HG03442 (cell line): ENCODE measurements around the gene OTC.

Experiments
- ATAC-seq: cut with Tn5 transposase; IDR thresholded peaks from one replicate; pipeline ENCODE4 v1.9.1; 2021; ENCODE audit warnings: mild to moderate bottlenecking, moderate library complexity; ENCODE audit not compliant: unreplicated experiment

Gene OTC

DNA sequence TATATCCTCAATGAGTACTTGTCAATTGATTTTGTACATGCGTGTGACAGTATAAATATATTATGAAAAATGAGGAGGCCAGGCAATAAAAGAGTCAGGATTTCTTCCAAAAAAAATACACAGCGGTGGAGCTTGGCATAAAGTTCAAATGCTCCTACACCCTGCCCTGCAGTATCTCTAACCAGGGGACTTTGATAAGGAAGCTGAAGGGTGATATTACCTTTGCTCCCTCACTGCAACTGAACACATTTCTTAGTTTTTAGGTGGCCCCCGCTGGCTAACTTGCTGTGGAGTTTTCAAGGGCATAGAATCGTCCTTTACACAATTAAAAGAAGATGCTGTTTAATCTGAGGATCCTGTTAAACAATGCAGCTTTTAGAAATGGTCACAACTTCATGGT, at the start of gene OTC:
Gene OTC (plus strand): TSS at position 243 of the 400 bp plus-strand sequence. CDS start 93 bp downstream, at position 336.
- no peak for ATAC-seq

- ATAC-seq = no peak
Observed at GRCh38 chrX:38304010-38304409, 48.4 kb upstream of the OTC start.

DNA sequence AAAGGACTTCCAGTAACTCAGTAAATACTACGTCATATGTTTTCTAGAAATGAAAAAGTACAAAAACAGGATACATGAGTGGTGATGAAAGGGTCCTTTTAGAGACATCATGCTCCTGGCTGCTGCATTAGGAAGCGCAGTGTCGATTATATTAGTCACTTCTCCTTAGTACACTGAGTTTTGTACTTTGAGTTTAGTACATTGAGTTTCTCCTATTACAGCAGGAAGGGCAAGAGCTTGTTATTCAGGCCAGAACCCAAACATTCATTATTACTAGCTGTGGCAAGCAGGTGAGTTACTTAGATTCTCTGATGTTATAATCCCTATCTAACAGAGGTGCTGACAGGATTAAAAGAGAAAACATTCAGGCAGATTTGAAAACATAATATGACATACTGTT, 46.4 kb upstream of the OTC start:
- no peak for ATAC-seq

GRCh38 chrX:38311743-38312142, 40.7 kb upstream of the OTC start:
- ATAC-seq = no peak

GRCh38 chrX:38312436-38312835, 40.0 kb upstream of the OTC start:
- ATAC-seq = no peak

DNA sequence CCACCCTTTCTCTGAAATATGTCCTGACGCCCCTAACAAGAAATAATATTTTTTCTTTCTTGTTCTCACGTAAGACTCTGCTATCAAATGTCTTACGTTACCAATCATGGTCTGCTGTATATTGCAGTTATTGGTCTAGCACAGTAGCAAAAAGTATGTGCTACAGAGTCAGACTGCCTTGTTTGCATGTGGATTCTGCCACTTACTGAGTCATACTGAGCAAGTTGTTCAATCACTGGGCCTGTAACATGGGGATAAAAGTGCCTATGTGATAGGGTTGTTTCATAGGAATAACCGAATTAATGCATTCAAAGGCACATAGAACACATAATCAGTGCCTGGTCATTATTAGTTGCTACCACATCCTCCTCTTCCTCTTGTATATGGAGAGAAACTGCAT, 39.2 kb upstream of the OTC start:
- ATAC-seq = no peak

DNA sequence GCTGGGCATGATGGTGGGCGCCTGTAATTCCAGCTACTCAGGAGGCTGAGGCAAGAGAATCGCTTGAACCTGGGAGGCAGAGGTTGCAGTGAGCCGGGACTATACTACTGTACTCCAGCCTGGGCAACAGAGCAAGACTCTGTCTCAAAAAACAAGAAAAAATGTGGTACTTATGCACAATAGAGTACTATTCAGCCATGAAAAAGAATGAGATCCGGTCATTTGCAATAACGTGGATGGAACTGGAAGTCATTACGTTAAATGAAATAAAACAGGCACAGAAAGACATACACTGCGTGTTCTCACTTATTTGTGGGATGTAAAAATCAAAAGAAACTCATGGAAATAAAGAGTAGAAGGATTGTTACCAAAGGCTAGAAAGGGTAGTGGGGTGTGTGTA, 37.2 kb upstream of the OTC start:
- ATAC-seq = no peak

- ATAC-seq = no peak
Observed at GRCh38 chrX:38318196-38318595, 34.2 kb upstream of the OTC start.

DNA sequence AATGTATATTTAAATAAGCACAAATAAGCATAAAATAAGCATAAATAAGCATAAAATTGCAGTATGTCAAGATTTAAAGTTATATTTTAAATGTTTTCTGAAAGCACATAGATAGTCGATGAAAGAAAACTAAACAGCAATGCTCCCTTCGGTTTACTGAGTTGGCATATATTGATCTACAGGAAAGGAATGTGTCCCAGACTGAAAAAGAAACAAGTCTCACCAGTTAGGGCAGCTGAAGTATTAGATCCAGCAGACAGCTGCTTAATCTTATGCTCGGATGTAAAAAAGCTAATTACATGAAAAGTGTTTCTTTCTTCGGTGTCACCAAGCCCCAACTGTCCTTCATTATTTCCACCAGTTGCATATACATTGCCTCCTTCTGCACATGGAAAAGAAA, 33.8 kb upstream of the OTC start:
- no peak for ATAC-seq

GRCh38 chrX:38320819-38321218, 31.6 kb upstream of the OTC start:
- no peak for ATAC-seq

DNA sequence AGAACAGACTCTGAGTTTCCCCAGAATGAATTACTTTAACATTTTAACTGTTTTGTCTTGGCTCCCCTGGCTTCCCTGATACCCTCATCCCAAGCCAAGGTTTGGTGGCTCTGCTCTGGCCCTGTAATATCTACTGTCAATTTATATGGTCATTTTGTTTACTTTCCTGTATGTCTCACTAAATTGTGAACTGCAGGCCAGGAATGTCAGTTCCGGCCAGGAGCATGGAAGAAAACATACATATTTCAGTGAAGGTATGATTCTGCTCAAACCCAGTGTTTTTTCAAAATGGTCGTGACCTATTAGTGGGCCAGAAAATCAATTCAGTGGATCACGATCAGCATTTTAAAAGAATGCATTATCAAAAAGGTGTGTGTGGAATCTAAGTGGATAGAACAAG, 26.3 kb upstream of the OTC start:
- no peak for ATAC-seq

- peak; percentile 94 for ATAC-seq
Observed at GRCh38 chrX:38327007-38327774, 25.2 kb upstream of the OTC start, which contains the start of gene RPGR. Gene RPGR, minus strand, starts transcription at chrX:38327509. Its CDS starts 142 bp downstream, at chrX:38327367.

DNA sequence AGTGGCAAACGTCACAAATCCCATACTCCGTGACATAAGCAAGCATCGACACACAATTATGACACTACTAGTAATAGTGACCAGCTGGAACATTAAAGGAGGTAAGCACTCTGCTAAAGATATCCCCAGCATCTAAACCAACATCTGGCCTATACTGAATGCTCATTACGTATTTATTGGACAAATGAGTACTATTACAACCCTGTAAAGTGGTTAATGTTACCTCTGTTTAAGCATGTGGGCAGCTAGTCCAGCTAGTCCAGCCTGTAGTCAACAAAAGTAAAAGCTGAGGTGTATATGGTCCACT, 24.7 kb upstream of the OTC start:
- ATAC-seq = no peak

- peak; percentile 87 for ATAC-seq
Observed at GRCh38 chrX:38332505-38332904, 19.9 kb upstream of the OTC start.

- no peak for ATAC-seq
Observed at GRCh38 chrX:38335382-38335781, 17.0 kb upstream of the OTC start.

- no peak for ATAC-seq
Observed at GRCh38 chrX:38336538-38337240, 15.7 kb upstream of the OTC start.

GRCh38 chrX:38341442-38341841, 11.0 kb upstream of the OTC start:
- no peak for ATAC-seq

DNA sequence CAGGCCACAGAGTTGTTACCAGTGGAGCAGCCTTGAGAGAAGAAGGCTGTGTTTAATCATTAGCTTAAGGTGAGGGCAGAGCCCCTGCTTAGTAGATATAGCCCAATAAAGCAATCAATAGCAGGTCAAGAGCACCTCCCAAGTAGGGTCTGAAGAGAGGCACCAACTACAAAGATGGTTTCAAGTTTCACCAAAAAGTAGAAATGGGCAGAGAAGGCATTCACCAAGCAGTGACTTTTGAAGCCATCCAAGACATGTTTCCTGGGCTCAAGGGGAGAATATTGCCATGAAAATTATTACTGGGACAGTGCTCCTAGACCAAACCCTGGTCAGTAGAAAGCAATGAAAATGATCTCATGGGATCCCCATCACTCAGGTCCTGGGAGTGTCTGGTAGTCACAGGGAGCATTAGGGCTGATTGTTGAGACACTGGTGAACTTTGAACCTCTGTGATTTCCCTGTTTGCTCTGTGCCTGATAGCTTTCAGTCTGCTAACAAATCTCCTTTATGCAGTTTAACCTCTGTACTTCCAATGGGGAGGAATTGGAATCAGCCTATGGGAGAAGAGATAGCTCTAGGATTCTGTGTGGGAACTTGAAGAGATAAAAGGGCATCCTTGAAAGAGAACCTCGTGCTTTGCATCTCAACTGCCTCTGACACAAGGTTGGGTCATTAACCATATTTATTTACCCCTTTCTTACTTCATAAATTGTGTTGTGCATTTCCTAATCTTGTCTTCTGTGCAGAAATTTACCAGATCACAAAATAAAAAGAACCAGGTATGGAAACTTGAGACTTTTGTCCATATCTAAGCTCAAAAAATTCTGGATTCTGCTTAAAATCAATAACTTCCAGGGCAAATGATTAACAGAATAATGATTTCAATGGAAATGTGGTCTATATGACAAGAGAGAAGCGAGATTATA, 9.3 kb upstream of the OTC start:
- ATAC-seq = no peak

GRCh38 chrX:38346150-38346549, 6.3 kb upstream of the OTC start:
- ATAC-seq = no peak

DNA sequence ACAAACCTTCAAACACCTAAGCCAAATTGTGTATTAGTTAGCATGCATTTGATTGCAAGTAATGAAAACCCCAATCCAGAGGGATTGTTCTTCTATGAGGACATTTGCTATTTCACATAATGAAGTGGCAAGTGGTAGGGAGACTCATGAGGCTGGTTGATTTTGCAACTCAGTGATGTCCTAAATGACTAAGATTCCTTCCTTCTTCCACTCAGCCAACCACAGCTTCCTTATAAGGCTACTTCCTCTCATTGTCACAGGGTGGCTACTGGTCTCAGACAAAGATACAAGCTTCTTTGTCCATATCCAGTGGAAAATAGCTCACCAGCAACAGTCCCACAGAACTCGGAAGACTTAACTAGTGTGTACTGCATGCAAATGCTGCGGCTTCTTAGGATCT, 5.3 kb upstream of the OTC start:
- ATAC-seq = peak; percentile 84

DNA sequence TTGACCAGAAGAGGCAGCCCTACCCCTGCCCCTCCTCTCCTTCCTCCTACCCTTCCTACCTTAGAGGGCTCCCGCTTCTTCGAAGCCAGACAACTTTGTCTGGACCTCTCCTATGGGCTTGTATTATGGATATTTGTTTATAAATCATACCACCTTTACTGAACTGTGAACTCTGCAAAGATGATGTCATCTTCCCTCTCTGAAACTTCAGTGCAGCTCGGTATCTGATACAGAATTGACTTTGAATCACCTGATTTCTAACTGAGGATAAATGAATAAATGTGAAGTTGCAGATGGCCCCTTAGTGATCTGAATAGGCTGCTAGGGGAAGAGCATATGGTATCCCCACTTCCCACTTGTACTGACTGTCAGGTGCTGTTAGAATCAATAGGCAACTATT, 1.1 kb upstream of the OTC start:
- no peak for ATAC-seq

GRCh38 chrX:38356401-38356800, 4.0 kb downstream of the OTC start:
- ATAC-seq = no peak
